PC-3 (cell line): ENCODE measurements around the gene SAFB2.

Experiments used
- EZH2 ChIP-seq: fragments of 300-600 bp; sonication (generic); IDR thresholded peaks from one replicate; pipeline ENCODE4 v1.6.1; 2017; ENCODE audit warnings: antibody characterized with exemption, mild to moderate bottlenecking, low read length; ENCODE audit not compliant: unreplicated experiment
- TF ChIP-seq, protein P1 (sequence below): fragments of 300-600 bp; sonication (generic); conservative IDR thresholded peaks from 2 replicates; pipeline ENCODE4 v1.5.1; 2017; ENCODE audit warnings: antibody characterized with exemption, low read depth, mild to moderate bottlenecking, low read length

DNA sequence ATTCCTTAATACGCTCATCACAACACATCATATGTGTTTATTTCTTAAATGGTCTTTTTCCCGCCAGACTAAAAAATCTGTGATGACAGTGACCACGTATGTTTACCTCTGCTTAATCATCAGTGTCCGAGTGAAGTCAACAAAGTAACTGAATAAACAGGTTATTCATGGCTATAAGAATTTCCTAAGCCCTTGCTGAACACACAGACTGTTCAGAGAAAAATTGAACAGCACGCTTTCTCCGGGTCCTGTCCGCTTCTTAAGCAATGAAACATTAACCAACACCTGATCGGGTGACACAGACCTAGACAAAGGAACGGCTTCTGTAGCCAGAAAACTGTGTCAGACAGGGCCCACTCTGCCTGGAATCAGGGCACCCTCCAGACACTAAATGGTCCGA lies 14.3 kb downstream of the SAFB2 start:
- TF ChIP-seq, protein P1, sequence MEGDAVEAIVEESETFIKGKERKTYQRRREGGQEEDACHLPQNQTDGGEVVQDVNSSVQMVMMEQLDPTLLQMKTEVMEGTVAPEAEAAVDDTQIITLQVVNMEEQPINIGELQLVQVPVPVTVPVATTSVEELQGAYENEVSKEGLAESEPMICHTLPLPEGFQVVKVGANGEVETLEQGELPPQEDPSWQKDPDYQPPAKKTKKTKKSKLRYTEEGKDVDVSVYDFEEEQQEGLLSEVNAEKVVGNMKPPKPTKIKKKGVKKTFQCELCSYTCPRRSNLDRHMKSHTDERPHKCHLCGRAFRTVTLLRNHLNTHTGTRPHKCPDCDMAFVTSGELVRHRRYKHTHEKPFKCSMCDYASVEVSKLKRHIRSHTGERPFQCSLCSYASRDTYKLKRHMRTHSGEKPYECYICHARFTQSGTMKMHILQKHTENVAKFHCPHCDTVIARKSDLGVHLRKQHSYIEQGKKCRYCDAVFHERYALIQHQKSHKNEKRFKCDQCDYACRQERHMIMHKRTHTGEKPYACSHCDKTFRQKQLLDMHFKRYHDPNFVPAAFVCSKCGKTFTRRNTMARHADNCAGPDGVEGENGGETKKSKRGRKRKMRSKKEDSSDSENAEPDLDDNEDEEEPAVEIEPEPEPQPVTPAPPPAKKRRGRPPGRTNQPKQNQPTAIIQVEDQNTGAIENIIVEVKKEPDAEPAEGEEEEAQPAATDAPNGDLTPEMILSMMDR = no peak
- no peak for TF ChIP-seq EZH2
